ENCODE results near the gene COBLL1.

- TF ChIP-seq CTCF (IDR thresholded peaks at IDR 0.05; ENCODE audit: low read depth, low read length) (no peak), EZH2phosphoT487 (IDR thresholded peaks at IDR 0.05; ENCODE audit: low read depth) (no peak)
Measured at GRCh38 chr2:164642268-164642667, 199.4 kb downstream of the COBLL1 start.
